HepG2 (cell line): ENCODE results near the gene SETD2. TPM values are rescaled to one million over a fixed set of nuclear protein-coding genes. Genes with fewer than 3 reads are reported as not detected.

Experiments used
- ELF1 ChIP-seq: sonication (generic); formaldehyde crosslinking; IDR thresholded peaks from 2 replicates; pipeline ENCODE4 v1.4.0; 2020; ENCODE audit warnings: missing genetic modification reagents
- FOSL2 ChIP-seq: sonication (generic); formaldehyde crosslinking; IDR thresholded peaks from 2 replicates; pipeline ENCODE4 v1.4.0; 2020; ENCODE audit warnings: missing genetic modification reagents
- GABPB1 ChIP-seq: IDR thresholded peaks from 2 replicates; pipeline ENCODE4 v1.6.1; 2016; ENCODE audit warnings: mild to moderate bottlenecking, missing genetic modification reagents, moderate library complexity, missing compliant biosample characterization
- KLF15 ChIP-seq: sonication (generic); formaldehyde crosslinking; IDR thresholded peaks from 2 replicates; pipeline ENCODE4 v1.8.1; 2023; ENCODE audit warnings: borderline replicate concordance, mild to moderate bottlenecking, inconsistent platforms, missing genetic modification reagents, mixed read lengths
- KMT2A ChIP-seq: sonication (generic); formaldehyde crosslinking; IDR thresholded peaks from 2 replicates; pipeline ENCODE4 v1.4.0; 2020; ENCODE audit warnings: missing genetic modification reagents
- NCOA1 ChIP-seq: sonication (generic); formaldehyde crosslinking; IDR thresholded peaks from 2 replicates; pipeline ENCODE4 v1.9.0; 2021; ENCODE audit warnings: missing genetic modification reagents
- NFYB ChIP-seq: sonication (generic); formaldehyde crosslinking; IDR thresholded peaks from 2 replicates; pipeline ENCODE4 v1.4.0; 2020; ENCODE audit warnings: missing genetic modification reagents
- NR2F2 ChIP-seq: IDR thresholded peaks from 2 replicates; pipeline ENCODE4 v1.6.1; 2012; ENCODE audit warnings: low read depth, inconsistent platforms, borderline replicate concordance
- PHB2 ChIP-seq: fragments of 450-650 bp; IDR thresholded peaks from 2 replicates; pipeline ENCODE4 v1.6.1; 2018; ENCODE audit not compliant: partially characterized antibody
- RAD21 ChIP-seq: fragments of 450-650 bp; formaldehyde crosslinking; IDR thresholded peaks from 2 replicates; pipeline ENCODE4 v1.5.0; 2020; ENCODE audit warnings: mild to moderate bottlenecking
- SAP130 ChIP-seq: IDR thresholded peaks from 2 replicates; pipeline ENCODE4 v1.6.1; 2016; ENCODE audit warnings: low read depth
- SRSF1 ChIP-seq: fragments of 200-400 bp; formaldehyde crosslinking; optimal IDR thresholded peaks from 2 replicates; pipeline ENCODE3; 2017; ENCODE audit warnings: mild to moderate bottlenecking, low read depth, low read length, moderate library complexity
- STAG1 ChIP-seq: sonication (generic); formaldehyde crosslinking; IDR thresholded peaks from 2 replicates; pipeline ENCODE4 v1.4.0; 2020; ENCODE audit warnings: missing genetic modification reagents
- ZBTB4 ChIP-seq: sonication (generic); formaldehyde crosslinking; IDR thresholded peaks from 2 replicates; pipeline ENCODE4 v1.4.0; 2020; ENCODE audit warnings: missing genetic modification reagents, mild to moderate bottlenecking, borderline replicate concordance
- ZFP37 ChIP-seq: sonication (generic); formaldehyde crosslinking; IDR thresholded peaks from 2 replicates; pipeline ENCODE4 v1.4.0; 2020; ENCODE audit warnings: missing genetic modification reagents, borderline replicate concordance
- ZNF557 ChIP-seq: sonication (generic); formaldehyde crosslinking; IDR thresholded peaks from 2 replicates; pipeline ENCODE4 v1.4.0; 2020; ENCODE audit warnings: missing genetic modification reagents
- ZNF746 ChIP-seq: sonication (generic); formaldehyde crosslinking; IDR thresholded peaks from 2 replicates; pipeline ENCODE4 v1.8.0; 2022; ENCODE audit warnings: mild to moderate bottlenecking, missing genetic modification reagents
- ZSCAN25 ChIP-seq: sonication (generic); formaldehyde crosslinking; IDR thresholded peaks from 2 replicates; pipeline ENCODE4 v1.8.0; 2022; ENCODE audit warnings: mild to moderate bottlenecking, missing genetic modification reagents
- polyA plus RNA-seq, 8 experiments: library from polyadenylated mRNA; depleted of rRNA in 3 of 8; stranded (reverse) in 7 of 8; unstranded in 1 of 8; fragments of >200 nt; fragmentation: Illumina TruSeq in 4 of 8; extraction: Trizol in 4 of 8; gene quantifications; 2 replicates each; pipeline versions ENCODE4 v1.2.1 to v1.2.3, GENCODE V29; 2011 to 2016; ENCODE audit warnings: low read depth in 4 of 8, missing spikeins in 1 of 8, mixed read lengths in 1 of 8; ENCODE audit not compliant: insufficient read depth in 1 of 8
- total RNA-seq, 5 experiments: library from RNA; depleted of rRNA; stranded (reverse); fragments of >200 nt; fragmentation: Illumina TruSeq; extraction: Trizol; gene quantifications; 2 replicates each; pipeline ENCODE4 v1.2.3, GENCODE V29; 2016; ENCODE audit warnings: low read depth in 1 of 5
- TF ChIP-seq, protein P1 (sequence below): IDR thresholded peaks from 2 replicates; pipeline ENCODE4 v1.6.1; 2018; ENCODE audit warnings: missing genetic modification reagents, mild to moderate bottlenecking, missing compliant biosample characterization
- TF ChIP-seq, protein P2 (sequence below): IDR thresholded peaks from 2 replicates; pipeline ENCODE4 v1.4.0; 2020; ENCODE audit warnings: mild to moderate bottlenecking, missing genetic modification reagents
- TF ChIP-seq, protein P3 (sequence below): sonication (generic); formaldehyde crosslinking; IDR thresholded peaks from 2 replicates; pipeline ENCODE4 v1.4.0; 2020; ENCODE audit warnings: missing genetic modification reagents, borderline replicate concordance

Gene SETD2
- total and polyA plus RNA-seq, 2 of the 13 experiments (the other 11 are each of a cell fraction or from before 2014, with no cell fraction given): 14.2 to 24.2 TPM

DNA sequence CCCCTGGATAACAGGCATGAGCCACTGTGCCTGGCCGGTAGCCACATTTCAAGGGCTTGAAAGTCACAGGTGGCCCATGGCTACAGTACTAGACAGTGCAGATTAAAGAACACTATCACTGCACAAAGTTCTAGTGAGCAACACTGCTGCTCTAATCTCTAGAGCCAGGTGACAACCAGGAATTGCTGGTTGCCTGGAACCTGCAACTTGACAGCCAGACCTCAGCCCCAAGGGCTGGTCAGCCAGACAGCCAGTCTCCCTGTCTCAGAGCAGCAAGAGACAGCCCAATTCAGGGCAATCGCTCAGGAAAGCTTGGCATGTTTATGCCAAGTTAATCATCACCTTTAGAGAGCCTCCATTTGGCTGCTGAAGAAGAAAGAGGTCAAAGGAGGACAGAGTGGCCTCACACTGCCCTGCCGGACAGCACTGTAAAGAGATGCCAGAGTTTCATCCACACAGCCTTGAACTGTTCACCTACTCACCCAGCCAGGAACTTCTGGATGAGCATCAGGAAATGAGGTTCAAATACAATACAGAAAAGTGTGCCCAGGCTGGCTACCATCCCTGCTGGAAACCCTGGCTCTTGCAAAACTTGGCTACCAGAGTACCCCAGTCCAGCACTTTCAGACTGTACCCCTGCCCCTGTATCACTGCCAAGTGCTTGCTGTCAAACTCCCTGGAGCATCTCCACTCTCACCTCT, 193.4 kb downstream of the SETD2 start (continued):
- TF ChIP-seq STAG1 (CRISPR knock-in tag) (peak; percentile 15; the same call in 1 of the 2 replicates), ZBTB4 (CRISPR knock-in tag) (no peak), ELF1 (CRISPR knock-in tag) (peak; percentile 42; the same call in 1 of the 2 replicates), PHB2 (no peak), KMT2A (peak; percentile 32; the same call in 1 of the 2 replicates), ZNF746 (CRISPR knock-in tag) (no peak), NR2F2 (peak; percentile 87), SAP130 (CRISPR knock-in tag) (peak; percentile 88), NCOA1 (CRISPR knock-in tag) (no peak), ZNF557 (CRISPR knock-in tag) (no peak), FOSL2 (CRISPR knock-in tag) (peak; percentile 69), GABPB1 (CRISPR knock-in tag) (no peak), SRSF1 (no peak), RAD21 (CRISPR knock-in tag) (peak; percentile 44), NFYB (no peak), ZSCAN25 (peak; percentile 40; the same call in 1 of the 2 replicates), ZFP37 (CRISPR knock-in tag) (peak; percentile 64; the same call in 1 of the 2 replicates), KLF15 (CRISPR knock-in tag) (no peak)
- TF ChIP-seq, protein P1, sequence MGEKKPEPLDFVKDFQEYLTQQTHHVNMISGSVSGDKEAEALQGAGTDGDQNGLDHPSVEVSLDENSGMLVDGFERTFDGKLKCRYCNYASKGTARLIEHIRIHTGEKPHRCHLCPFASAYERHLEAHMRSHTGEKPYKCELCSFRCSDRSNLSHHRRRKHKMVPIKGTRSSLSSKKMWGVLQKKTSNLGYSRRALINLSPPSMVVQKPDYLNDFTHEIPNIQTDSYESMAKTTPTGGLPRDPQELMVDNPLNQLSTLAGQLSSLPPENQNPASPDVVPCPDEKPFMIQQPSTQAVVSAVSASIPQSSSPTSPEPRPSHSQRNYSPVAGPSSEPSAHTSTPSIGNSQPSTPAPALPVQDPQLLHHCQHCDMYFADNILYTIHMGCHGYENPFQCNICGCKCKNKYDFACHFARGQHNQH (CRISPR knock-in tag): peak; percentile 93
- TF ChIP-seq, protein P2, sequence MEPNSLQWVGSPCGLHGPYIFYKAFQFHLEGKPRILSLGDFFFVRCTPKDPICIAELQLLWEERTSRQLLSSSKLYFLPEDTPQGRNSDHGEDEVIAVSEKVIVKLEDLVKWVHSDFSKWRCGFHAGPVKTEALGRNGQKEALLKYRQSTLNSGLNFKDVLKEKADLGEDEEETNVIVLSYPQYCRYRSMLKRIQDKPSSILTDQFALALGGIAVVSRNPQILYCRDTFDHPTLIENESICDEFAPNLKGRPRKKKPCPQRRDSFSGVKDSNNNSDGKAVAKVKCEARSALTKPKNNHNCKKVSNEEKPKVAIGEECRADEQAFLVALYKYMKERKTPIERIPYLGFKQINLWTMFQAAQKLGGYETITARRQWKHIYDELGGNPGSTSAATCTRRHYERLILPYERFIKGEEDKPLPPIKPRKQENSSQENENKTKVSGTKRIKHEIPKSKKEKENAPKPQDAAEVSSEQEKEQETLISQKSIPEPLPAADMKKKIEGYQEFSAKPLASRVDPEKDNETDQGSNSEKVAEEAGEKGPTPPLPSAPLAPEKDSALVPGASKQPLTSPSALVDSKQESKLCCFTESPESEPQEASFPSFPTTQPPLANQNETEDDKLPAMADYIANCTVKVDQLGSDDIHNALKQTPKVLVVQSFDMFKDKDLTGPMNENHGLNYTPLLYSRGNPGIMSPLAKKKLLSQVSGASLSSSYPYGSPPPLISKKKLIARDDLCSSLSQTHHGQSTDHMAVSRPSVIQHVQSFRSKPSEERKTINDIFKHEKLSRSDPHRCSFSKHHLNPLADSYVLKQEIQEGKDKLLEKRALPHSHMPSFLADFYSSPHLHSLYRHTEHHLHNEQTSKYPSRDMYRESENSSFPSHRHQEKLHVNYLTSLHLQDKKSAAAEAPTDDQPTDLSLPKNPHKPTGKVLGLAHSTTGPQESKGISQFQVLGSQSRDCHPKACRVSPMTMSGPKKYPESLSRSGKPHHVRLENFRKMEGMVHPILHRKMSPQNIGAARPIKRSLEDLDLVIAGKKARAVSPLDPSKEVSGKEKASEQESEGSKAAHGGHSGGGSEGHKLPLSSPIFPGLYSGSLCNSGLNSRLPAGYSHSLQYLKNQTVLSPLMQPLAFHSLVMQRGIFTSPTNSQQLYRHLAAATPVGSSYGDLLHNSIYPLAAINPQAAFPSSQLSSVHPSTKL (CRISPR knock-in tag): peak; percentile 92
- TF ChIP-seq, protein P3, sequence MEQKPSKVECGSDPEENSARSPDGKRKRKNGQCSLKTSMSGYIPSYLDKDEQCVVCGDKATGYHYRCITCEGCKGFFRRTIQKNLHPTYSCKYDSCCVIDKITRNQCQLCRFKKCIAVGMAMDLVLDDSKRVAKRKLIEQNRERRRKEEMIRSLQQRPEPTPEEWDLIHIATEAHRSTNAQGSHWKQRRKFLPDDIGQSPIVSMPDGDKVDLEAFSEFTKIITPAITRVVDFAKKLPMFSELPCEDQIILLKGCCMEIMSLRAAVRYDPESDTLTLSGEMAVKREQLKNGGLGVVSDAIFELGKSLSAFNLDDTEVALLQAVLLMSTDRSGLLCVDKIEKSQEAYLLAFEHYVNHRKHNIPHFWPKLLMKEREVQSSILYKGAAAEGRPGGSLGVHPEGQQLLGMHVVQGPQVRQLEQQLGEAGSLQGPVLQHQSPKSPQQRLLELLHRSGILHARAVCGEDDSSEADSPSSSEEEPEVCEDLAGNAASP (CRISPR knock-in tag): peak; percentile 100
